NCI-H187 (cell line): ENCODE measurements around the gene GZMA.

Experiments
- DNase-seq, 2 experiments: peaks; one replicate each; lab custom pipeline; 2025; lab: John Stamatoyannopoulos, UW

Gene GZMA

DNA sequence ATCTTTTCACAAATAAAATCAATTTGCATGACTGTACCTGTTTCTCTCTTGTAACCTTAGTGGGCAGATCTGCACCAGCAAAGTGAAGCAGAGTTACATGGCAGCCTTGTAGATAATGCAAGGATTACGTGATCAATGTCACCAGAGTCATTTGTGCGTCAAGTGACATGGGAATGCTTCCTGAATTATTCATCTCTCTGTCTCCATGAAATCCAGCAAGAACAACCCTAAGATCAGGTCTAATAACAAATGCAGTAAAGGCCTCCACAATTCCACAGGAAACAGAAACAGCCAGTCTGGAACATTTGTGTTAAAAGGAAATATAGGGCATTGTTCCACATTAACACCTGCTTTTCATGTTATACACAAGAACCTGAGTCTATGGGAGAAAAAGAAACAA, 7.8 kb downstream of the GZMA start:
- DNase-seq: no peak

DNA sequence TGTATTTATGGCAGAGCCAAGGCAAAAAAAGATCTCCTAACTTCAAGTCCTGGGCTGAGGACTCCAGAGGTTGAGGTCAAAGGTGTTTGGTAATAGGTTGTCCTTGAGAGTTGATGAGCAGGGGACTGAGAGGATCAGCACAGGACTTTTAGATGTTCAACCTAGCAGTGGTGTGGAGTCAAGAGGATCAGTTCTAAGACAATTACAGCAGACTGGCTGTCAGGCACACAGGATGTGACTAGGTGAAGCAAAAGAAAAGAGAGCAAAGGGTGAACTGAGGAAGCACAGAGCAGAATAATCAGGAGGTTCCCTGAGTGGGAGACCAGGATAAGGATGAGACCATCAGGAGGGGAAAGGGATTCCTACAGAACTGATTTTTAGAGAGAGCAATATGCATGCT, 10.9 kb downstream of the GZMA start:
- no peak for DNase-seq

DNA sequence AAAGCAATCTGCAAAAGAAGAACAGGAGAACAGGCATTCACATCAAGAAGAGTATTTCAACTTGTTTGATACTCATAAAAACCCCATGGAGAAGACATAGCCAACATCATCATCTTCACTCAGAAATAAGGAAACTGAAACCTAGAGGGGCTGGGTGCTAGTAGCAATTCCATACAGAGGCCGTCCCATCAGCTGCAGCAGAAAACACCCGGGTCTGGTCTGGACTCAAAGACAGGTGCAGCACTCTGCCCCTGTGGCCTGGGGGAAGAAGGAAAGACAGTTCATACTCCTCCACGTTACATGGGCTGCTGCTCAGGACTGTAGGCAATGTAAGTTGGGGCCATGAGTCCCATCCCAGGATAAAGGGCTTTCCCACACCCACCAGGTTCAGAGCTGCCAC, 11.6 kb downstream of the GZMA start:
- no peak for DNase-seq

DNA sequence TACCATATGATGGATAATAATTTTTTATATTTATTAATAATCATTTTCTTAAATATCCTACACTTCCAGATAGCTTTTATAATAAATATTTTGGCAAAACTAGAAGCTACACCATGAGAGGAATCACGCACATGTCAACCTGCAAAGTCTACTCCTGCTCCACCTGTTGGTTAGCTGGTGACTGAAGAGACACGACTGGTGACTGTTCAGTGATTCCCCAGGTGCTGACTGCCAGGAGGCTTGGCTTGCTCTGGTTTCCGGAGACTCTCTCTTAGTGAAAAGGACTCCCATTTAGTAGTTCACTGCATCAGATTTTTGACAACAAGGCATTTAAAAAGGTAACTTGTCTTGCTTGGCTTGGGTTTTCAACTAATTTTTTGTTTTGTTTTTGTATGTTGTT, 20.9 kb downstream of the GZMA start:
- no peak for DNase-seq

DNA sequence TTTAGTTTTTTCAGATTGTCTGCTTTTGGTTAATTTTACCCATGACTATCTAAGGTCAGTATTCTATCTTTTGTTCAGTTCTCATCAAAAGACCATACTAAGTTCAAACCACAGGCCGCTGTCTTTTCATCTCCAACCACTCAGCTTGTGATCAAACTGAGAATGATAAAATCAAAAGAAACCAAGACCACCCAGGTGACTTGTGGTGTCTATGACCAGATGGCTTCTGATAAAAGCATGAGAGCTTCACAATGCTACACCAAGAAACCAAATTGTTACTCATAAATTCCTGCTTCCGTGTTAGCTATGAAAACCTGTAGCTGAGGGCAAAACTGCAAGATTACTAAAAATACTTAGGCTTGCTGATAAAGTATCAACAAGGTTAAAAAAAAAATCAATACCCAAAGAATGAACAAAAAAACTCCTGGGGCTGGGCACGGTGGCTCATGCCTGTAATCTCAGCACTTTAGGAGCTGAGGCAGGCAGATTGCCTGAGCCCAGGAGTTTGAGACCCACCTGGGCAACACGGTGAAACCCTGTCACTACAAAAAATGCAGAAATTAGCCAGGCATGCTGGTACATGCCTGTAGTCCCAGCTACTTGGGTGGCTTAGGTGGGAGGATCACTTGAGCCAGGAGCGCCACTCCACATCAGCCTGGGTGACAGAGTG, 31.7 kb downstream of the GZMA start:
- DNase-seq: no peak

DNA sequence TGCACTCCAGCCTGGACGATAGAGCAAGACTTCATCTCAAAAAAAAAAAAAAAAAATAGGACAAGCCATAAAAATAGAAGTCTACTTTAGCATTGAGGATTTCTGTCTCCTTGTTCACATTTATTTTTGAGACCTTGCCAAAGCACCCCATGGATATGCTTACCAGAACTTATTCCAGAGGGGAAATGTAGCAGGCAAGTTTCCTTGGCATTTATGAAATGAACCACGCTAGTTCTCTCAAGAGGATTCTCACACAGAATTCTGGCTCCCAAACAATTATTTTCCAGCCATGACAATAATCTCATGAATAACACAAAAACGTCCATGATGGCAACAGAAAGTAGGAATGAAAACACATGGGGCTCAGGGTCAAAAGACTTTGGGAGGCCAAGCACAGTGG, 34.1 kb downstream of the GZMA start:
- DNase-seq: no peak

DNA sequence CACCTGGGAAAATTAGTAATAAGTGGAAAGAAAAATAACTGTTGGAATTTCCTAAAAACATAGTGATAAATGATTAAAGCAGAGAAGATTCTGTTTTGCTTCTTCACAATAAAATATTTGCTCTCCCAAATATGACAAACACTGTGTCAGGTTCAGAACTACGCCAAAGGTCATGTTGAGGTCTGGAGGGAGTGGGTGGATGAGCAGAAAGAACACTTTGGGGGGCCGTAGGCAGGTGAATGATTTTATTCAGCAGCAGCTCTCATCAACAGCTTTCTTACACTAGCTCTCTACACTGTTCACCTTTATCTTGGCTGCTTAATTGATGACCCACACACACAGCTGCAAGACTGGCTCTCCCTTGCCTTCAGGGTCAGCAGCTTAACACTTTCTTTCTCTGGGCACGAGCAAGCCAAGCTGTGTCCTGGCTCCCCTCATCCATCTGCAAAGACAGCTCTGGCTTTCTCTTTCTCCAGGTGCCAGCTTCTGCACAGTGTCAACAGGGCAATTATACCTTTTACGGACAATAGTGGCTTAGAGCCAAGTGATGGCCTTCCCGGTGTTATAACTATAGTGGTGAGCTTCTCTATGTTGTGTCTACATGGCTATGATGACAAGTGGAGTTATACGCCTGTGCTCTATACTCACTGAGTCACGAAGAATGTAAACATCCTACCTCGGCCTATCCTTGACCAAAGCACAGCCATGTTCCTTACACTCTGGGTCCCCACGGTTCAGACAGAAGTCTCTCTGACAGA, 38.6 kb downstream of the GZMA start:
- no peak for DNase-seq

DNA sequence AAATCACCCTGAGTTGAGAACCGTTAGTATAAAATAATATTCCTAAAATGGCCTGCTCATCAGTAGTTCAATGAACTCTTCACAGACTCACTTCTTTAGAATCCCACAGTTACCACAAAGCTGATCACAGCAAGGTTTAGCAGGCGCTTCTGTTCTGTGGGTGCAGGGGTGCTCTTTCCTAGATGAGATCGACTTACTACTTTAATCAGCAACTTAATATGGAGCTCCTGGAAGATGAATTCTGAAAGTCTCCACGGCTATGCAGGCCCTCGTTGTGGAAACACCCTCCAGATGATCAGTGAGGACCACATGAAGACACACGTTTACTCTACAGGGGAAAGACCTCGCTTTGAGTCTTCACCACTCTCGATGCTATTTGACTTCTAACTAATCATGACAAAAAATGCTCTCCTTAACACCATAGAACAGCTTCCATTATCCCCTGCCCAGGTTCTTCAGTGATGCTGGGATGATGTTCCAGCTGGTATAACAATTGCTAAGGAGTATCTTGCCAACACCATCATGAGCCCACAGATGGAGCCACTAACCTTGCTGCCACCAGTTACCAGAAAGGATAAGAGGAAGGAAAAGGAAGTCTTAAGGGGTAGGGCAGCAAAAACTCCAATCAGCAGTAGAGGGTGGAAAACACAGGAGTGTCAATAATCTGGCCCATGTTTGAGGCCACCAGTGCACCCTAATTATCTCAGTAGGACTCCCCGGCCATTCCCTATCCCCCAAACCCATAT, 39.7 kb downstream of the GZMA start:
- no peak for DNase-seq

DNA sequence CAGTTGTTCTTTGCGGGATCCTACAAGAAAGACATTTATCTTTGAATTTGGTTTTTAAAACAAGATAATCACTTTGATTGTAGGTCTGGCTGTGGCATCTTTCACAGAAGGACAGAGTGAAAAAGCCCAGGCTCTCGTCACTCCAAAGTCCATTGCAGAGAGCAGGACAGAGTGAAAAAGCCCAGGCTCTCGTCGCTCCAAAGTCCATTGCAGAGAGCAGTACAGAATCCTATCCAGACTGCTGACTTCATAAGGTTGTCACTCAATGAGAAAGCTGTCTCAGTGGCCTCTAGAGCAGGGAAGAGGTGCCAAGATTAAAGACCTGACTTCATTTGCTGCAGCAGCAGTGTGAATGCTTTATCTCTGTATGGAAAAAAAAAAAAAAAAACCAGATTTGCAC, 41.2 kb downstream of the GZMA start:
- no peak for DNase-seq

DNA sequence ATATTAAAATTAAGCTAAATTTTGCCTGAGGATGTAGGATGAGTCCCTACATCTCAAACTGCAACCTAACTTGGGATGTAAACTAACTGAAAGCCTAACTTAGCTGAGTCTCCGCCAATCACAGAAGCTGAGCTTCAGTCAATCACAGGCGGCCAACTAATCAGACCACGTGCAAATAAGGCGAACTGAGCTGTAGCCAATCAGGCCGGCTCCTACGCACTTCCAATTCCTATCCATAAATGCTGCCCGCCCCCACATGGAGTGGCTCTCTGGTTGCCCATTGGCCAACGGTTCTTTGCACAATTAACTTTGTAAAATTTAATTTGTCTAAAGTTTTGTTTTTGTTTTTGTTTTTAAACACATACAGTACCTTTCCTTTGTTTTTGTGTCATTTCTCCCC, 43.6 kb downstream of the GZMA start:
- DNase-seq: no peak

DNA sequence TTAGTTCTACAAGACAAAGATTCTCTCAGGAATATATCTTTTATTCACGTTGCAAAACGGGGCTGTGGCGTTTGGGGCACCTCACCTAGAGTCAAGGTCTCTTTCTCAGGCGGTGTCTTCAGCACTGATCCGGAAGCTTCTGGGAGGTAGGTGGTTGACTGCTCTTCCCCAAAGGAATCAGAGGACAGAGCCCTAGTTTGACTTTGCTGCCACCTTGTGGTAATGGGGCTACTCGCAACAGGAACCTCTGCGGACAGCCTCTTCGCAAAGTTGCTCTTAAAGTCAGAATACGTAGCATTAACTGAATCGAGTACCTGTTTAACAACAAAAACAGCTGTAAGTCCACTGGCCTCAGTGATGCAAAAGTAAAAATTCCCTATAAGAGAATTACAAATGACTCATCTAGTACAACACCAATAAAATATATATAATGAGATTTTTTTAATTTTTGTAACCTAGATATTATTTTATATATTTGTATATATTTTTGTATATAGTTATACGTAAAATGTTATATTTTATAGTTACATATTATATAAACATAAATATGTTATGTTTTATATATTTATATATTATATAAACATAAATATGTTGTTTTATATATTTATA, 44.2 kb downstream of the GZMA start:
- DNase-seq: peak; percentile 86 to 91

DNA sequence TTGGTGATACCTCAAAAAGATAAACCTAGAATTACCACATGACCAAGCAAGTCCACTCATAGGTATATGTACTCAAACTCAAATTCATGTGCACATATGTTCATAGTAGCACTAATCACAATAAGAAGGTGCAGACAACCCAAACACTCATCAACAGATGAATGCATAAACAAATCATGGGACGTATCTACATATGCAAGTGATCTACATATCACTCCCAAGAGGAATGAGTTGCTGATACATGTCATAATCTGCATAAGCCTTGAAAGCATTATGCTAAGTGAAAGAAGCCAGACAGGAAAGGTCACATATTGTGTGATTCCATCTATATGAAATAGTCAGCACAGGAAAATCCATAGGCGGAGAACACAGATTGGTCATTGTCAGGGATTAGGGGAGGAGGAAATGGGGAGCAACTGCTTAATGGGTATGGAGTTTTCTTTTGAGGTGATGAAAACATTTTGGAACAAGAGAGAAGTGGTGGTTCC, 46.9 kb downstream of the GZMA start:
- DNase-seq: no peak

DNA sequence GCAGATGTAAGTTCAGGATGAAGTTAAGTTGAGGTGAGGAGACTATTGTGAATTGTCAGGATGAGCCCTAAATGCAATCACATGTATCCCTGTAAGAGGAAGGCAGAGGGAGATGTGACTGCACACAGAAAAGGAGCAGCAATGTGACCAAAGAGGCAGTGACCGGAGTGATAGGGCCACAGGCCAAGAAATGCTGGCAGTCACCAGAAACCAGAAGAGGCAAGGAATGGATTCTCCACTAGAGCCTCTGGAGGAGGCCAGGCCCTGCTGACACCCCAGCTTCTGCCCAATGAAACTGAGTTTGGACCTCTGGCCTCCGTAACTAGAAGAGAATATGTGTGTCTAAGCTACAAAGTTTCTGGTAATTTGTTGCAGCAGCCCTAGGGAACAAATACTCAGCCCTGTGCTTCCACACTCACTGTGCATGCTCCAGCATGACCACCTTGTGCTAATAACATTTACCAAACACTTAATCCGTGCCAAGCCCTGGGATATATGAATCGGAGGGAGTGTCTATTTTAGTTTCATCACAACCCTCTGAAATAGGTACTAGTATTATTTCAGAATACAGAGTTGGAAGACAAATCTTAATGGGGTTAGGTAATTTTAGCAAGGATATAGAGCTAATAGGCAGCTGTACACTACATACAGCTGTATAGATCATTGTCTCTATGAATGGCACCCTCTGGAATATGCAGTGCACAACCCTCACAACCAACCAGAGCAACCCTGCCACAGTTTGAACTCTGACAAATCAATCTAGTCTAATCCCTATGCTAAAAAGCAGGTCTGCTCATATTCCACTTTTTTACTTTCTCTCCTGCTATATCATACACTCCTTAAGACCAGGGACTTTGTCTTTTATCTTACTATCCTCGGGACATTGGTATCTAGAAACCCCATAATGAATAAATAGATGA, 49.7 kb downstream of the GZMA start:
- DNase-seq: no peak

DNA sequence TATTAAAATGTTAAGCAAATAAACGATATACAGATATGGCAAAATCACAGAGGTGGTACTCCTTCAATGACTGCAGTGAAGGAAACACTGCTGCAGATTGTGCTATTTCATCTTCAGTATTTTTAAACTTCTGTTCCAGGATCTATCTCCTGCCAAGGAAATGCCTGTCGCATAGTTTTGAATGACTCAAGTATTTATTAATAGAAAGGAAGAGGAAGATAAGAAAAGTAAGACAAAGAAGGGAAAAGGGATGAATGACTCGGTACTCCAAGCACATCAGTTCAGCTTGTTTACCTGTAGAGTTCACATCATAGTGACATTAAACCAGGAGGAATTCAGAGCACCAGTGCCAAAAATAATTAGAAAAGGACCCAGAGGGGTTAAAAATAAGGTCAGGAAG, 52.4 kb downstream of the GZMA start:
- DNase-seq: no peak
